ENCODE results near the gene ACBD7. TPM values are rescaled to one million over a fixed set of nuclear protein-coding genes. Genes with fewer than 3 reads are reported as not detected.

ACBD7 gene
- total and polyA plus RNA-seq, 9 of the 15 experiments (the other 6 are each of a cell fraction or from before 2014, with no cell fraction given) = 0.21 to 3.2 (median 0.84) TPM

- TF ChIP-seq ELK1 (CRISPR knock-in tag; IDR thresholded peaks at IDR 0.05) = no peak
- no peak for TF ChIP-seq MAFG (tag; conservative IDR thresholded peaks at IDR 0.05)
- peak; percentile 89 for TF ChIP-seq NFYB (IDR thresholded peaks at IDR 0.05; ENCODE audit: extremely low read depth, insufficient read length)
- peak; percentile 55 to 71; a peak in 3 of 4 replicates for TF ChIP-seq MAZ (CRISPR knock-in tag; conservative IDR thresholded peaks at IDR 0.05 in 1 of 2, IDR thresholded peaks at IDR 0.05 in 1 of 2)
- 0 out of 2 replicates have a peak, but pooled peaks have one; percentile 40 for TF ChIP-seq HNRNPL (IDR thresholded peaks at IDR 0.05; ENCODE audit: low read depth, low read length)
- peak; percentile 27 to 69; a peak in 3 of 4 replicates for TF ChIP-seq MNT (conservative IDR thresholded peaks at IDR 0.05)
- peak; percentile 88 for TF ChIP-seq EGR1 (conservative IDR thresholded peaks at IDR 0.05)
- no peak for TF ChIP-seq KLF10 (CRISPR knock-in tag; IDR thresholded peaks at IDR 0.05)
- peak in 1 of 2 experiments; percentile 57; a peak in 1 of 4 replicates for TF ChIP-seq SIN3A (IDR thresholded peaks at IDR 0.05; ENCODE audit: borderline replicate concordance in 2 of 2, control insufficient read depth in 1 of 2, low read depth in 2 of 2, low read length in 2 of 2)
- TF ChIP-seq TSC22D4 (tag; IDR thresholded peaks at IDR 0.05) = no peak
- no peak for TF ChIP-seq MECOM (CRISPR knock-in tag; IDR thresholded peaks at IDR 0.05)
- no peak for TF ChIP-seq HNRNPLL (IDR thresholded peaks at IDR 0.05; ENCODE audit: low read depth, low read length, poor library complexity, severe bottlenecking)
- peak; percentile 69 for TF ChIP-seq VEZF1 (CRISPR knock-in tag; IDR thresholded peaks at IDR 0.05)
- TF ChIP-seq ZNF583 (CRISPR knock-in tag; IDR thresholded peaks at IDR 0.05) = no peak
- TF ChIP-seq MYC (IDR thresholded peaks at IDR 0.05; ENCODE audit: low read depth, low read length) = no peak
- TF ChIP-seq MYC (CRISPR knock-in tag; IDR thresholded peaks at IDR 0.05; ENCODE audit: borderline replicate concordance, low read depth) = no peak
- TF ChIP-seq ARID1B (IDR thresholded peaks at IDR 0.05) = no peak
- peak; percentile 52; the same call in 1 of the 2 replicates for TF ChIP-seq MTA3 (IDR thresholded peaks at IDR 0.05; ENCODE audit: borderline replicate concordance)
- TF ChIP-seq CREB1 (IDR thresholded peaks at IDR 0.05) = peak; percentile 22; the same call in 1 of the 2 replicates
- no peak for TF ChIP-seq CREB1 (CRISPR knock-in tag; IDR thresholded peaks at IDR 0.05)
Observed at GRCh38 chr10:15088428-15089261, at the start of gene ACBD7 (continued).
